Measurements from ENCODE around the gene KRTAP10-5. TPM values are rescaled to one million over a fixed set of nuclear protein-coding genes. Genes with fewer than 3 reads are reported as not detected.
A peak's percentile ranks its signal among the peaks of the same experiment; 100 is the strongest.
"Not testable (repeated sequence)": the region's sequence is repeated elsewhere in the genome, so short reads cannot be mapped to it uniquely, and the experiment has no call there.

The KRTAP10-5 gene
- total RNA-seq, 2 donors from 2014 or later: not detected

GRCh38 chr21:44615911-44616590, 35.6 kb upstream of the KRTAP10-5 start:
- Mint-ChIP-seq H3K4me1 (peaks cover 29% of the 10 kb centered on the region), H3K4me3 (peak overlapping the region; percentile 47), H3K27me3 (no peaks in the 10 kb centered on the region), H3K36me3 (ENCODE audit: low read depth) (peaks cover 5% of the 10 kb centered on the region), H3K27ac (peak overlapping the region; percentile 73)
- DNase-seq: no peak
- no peak for ATAC-seq
- no peaks in the 10 kb centered on the region for H3K9me3 ChIP-seq (ENCODE audit: control insufficient read depth, low read length, poor library complexity, severe bottlenecking)

DNA sequence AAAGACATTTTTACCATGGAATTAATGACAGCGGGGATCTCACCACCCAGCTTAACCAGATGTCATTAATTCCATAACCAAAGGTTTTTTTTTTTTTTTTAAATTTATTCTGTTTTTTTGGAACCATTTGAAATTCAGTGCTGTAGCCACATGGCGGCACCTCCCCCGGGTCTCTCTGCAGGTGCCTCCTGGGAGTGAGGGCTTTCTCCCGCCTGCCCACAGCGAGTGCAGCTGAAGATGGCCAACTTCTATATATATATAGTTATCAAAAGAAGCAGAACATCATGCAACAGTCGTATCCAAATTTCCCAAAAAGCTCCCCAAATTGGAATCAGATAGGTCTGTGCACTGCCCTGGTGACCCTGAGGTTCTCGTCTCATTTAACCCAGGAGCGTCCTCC, 35.1 kb upstream of the KRTAP10-5 start:
- DNase-seq: no peak
- no peak overlapping the region for H3K4me3 Mint-ChIP-seq
- H3K9me3 ChIP-seq (ENCODE audit: control insufficient read depth, low read length, poor library complexity, severe bottlenecking): no peaks in the 10 kb centered on the region
- ATAC-seq: no peak
- H3K4me1 Mint-ChIP-seq: peaks cover 29% of the 10 kb centered on the region
- H3K27ac Mint-ChIP-seq: peak overlapping the region; percentile 73
- peaks cover 5% of the 10 kb centered on the region for H3K36me3 Mint-ChIP-seq (ENCODE audit: low read depth)
- H3K27me3 Mint-ChIP-seq: no peaks in the 10 kb centered on the region

- H3K4me3 Mint-ChIP-seq: no peak overlapping the region
- peaks cover 5% of the 10 kb centered on the region for H3K36me3 Mint-ChIP-seq (ENCODE audit: low read depth)
- H3K27ac Mint-ChIP-seq: no peak overlapping the region
- no peaks in the 10 kb centered on the region for H3K27me3 Mint-ChIP-seq
- no peak for ATAC-seq
- DNase-seq: no peak
- peaks cover 28% of the 10 kb centered on the region for H3K4me1 Mint-ChIP-seq
- no peaks in the 10 kb centered on the region for H3K9me3 ChIP-seq (ENCODE audit: control insufficient read depth, low read length, poor library complexity, severe bottlenecking)
Observed at GRCh38 chr21:44614961-44615391, 34.6 kb upstream of the KRTAP10-5 start.

DNA sequence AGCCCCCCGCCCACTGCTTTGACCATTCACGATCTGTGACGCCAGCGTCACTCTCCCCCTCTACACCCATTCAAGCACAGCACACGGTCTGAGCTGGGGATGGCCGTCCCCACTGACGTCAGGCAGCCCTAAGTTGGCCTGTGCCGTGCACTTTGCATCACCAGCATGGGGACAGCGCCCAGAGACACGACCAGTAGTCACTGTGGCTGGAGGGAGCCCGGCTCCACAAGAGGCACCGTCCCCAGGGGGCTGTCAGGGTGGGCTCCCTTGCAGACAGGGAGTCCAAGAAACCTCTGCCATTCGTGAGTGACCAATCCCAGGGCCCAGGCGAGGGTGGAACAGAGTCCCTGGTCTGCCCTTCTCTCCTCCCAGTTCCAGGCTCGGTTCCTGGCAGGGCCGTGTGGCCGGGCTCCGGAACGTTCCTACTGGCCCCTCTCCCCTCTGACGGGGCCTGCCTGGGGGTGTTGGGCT, 33.8 kb upstream of the KRTAP10-5 start:
- no peaks in the 10 kb centered on the region for H3K9me3 ChIP-seq (ENCODE audit: control insufficient read depth, low read length, poor library complexity, severe bottlenecking)
- Mint-ChIP-seq H3K4me3 (no peak overlapping the region), H3K27ac (no peak overlapping the region), H3K4me1 (peaks cover 23% of the 10 kb centered on the region), H3K27me3 (no peaks in the 10 kb centered on the region), H3K36me3 (ENCODE audit: low read depth) (no peaks in the 10 kb centered on the region)
- ATAC-seq: no peak
- no peak for DNase-seq

DNA sequence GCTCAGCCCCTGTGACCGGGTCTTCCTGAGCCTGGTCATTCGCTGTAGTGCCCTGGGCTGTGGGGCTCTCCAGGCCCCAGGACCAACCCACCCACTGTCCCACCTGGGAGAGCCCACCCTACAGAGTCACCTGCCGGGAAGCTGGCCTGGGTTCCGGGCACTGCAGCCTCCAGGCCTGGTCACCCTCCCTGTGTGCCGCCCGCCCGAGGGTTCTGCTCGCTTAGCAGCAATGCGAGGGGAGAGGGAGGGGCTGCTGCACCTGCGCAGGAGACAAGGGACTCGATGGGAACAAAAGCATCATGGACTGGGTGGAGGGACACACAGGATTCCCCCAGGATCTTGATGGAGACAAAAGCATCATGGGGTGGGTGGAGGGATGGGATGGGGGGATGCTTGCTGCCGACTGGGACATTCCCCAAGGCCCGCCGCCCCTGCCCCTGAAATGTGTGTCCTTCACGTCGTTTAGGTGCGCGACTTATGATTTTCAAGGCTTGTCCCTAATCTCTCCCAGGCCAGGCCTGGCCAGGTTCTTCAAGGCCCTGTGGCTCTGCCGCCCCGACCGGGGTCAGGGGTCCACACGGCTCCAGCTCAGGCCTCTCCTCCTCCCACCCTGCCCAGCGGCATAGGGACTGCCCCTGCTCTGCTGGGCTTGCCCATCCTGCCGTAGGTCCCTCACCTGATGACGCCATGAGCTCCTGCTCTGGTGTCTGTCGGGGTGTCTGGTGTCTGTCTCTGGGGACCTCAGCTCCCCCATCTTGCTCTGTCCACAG, 33.2 kb upstream of the KRTAP10-5 start:
- DNase-seq (no peak), ATAC-seq (no peak)
- Mint-ChIP-seq H3K4me1 (peaks cover 17% of the 10 kb centered on the region), H3K27ac (no peak overlapping the region), H3K27me3 (no peaks in the 10 kb centered on the region), H3K4me3 (no peak overlapping the region), H3K36me3 (ENCODE audit: low read depth) (no peaks in the 10 kb centered on the region)
- no peaks in the 10 kb centered on the region for H3K9me3 ChIP-seq (ENCODE audit: control insufficient read depth, low read length, poor library complexity, severe bottlenecking)

GRCh38 chr21:44612669-44613229, 32.3 kb upstream of the KRTAP10-5 start:
- H3K9me3 ChIP-seq (ENCODE audit: control insufficient read depth, low read length, poor library complexity, severe bottlenecking): no peaks in the 10 kb centered on the region
- ATAC-seq (no peak), DNase-seq (no peak)
- Mint-ChIP-seq H3K27me3 (no peaks in the 10 kb centered on the region), H3K4me3 (no peak overlapping the region), H3K27ac (no peak overlapping the region), H3K36me3 (ENCODE audit: low read depth) (no peaks in the 10 kb centered on the region), H3K4me1 (peaks cover 13% of the 10 kb centered on the region)

GRCh38 chr21:44612029-44612486, 31.7 kb upstream of the KRTAP10-5 start, which contains the start of gene KRTAP10-8:
KRTAP10-8 (plus strand) TSS chr21:44612079; CDS start chr21:44612101, 22 bp downstream.
- Mint-ChIP-seq H3K4me3 (no peak within 1 kb of the TSS), H3K36me3 (ENCODE audit: low read depth) (no peaks in the 10 kb centered on the region), H3K4me1 (peaks cover 11% of the 10 kb centered on the region), H3K27me3 (no peaks in the 10 kb centered on the region), H3K27ac (no peak within 1 kb of the TSS)
- no peak for ATAC-seq
- H3K9me3 ChIP-seq (ENCODE audit: control insufficient read depth, low read length, poor library complexity, severe bottlenecking): no peaks in the 10 kb centered on the region
- no peak for DNase-seq

GRCh38 chr21:44611551-44611950, 31.1 kb upstream of the KRTAP10-5 start:
- H3K9me3 ChIP-seq (ENCODE audit: control insufficient read depth, low read length, poor library complexity, severe bottlenecking): no peaks in the 10 kb centered on the region
- no peaks in the 10 kb centered on the region for H3K27me3 Mint-ChIP-seq
- H3K36me3 Mint-ChIP-seq (ENCODE audit: low read depth): peaks cover 1% of the 10 kb centered on the region
- no peak overlapping the region for H3K27ac Mint-ChIP-seq
- DNase-seq (no peak), ATAC-seq (no peak)
- no peak overlapping the region for H3K4me3 Mint-ChIP-seq
- H3K4me1 Mint-ChIP-seq: peaks cover 10% of the 10 kb centered on the region

GRCh38 chr21:44610157-44610843, 29.9 kb upstream of the KRTAP10-5 start:
- not testable (repeated sequence) for DNase-seq; ATAC-seq; H3K4me3 Mint-ChIP-seq; H3K36me3 Mint-ChIP-seq (ENCODE audit: low read depth); H3K27me3 Mint-ChIP-seq; H3K9me3 ChIP-seq (ENCODE audit: control insufficient read depth, low read length, poor library complexity, severe bottlenecking); H3K4me1 Mint-ChIP-seq; H3K27ac Mint-ChIP-seq

DNA sequence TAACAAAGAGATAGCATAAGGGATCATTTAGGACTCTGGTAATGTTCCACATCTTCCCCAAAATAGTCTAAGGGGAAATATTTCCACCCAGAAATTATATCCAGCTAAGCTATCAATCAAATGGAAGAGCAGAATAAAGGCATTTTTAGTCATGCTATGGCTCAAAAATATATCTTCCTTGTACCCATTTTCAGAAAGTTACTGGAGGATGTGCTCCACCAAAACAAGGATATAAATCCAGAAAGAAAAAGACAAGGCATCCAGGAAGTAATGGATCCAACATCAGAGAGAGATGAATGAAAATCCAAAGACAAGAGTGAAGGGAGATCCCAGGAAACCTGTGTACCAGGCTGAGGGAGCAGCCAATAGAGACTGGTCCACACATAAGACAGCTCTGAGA, 28.8 kb upstream of the KRTAP10-5 start:
- Mint-ChIP-seq H3K4me1 (peaks cover 4% of the 10 kb centered on the region), H3K36me3 (ENCODE audit: low read depth) (peaks cover 2% of the 10 kb centered on the region), H3K27me3 (no peaks in the 10 kb centered on the region), H3K27ac (no peak overlapping the region), H3K4me3 (no peak overlapping the region)
- DNase-seq (no peak), ATAC-seq (no peak)
- H3K9me3 ChIP-seq (ENCODE audit: control insufficient read depth, low read length, poor library complexity, severe bottlenecking): peaks cover 2% of the 10 kb centered on the region

DNA sequence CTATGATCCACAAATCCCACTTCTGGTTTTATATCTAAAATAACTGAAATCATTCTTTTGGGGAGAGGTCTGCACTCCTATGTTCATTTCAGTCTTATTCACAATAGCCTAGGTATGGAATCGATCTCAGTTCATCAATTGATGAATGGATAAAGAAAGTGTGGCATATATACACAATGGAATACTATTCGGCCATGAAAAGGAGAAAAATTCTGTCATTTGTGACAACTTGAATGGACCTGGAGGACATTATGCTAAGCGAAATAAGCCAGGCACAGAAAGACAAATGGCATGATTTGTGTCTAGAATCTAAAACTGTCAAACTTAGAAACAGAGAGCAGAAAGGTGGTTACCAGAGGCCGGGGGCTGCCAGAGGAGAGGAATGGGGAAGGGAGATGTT, 26.1 kb upstream of the KRTAP10-5 start:
- Mint-ChIP-seq H3K4me3 (no peak overlapping the region), H3K27me3 (peaks cover 6% of the 10 kb centered on the region), H3K27ac (no peak overlapping the region), H3K36me3 (ENCODE audit: low read depth) (peaks cover 3% of the 10 kb centered on the region), H3K4me1 (peaks cover 4% of the 10 kb centered on the region)
- DNase-seq (no peak), ATAC-seq (no peak)
- peaks cover 2% of the 10 kb centered on the region for H3K9me3 ChIP-seq (ENCODE audit: control insufficient read depth, low read length, poor library complexity, severe bottlenecking)

DNA sequence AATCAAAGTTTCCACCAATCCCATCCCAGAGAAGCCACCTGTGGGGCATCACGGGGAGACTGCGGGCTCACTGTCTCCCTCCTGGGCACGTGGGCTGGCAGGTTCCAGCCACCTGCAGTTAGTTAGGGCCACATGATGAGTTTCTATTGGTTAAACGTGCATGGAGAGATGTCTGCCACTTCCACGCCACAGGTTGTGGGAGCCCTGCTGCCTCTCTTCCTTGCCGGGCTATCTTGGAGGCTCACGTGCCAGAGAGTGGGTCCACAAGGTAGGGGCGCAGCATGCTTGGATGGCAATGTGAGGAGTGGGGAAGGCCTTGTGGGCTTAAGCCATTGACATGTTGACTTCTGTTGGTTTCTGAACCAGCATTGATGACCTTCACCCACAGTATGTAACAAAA, 23.5 kb upstream of the KRTAP10-5 start:
- Mint-ChIP-seq H3K27me3 (peaks cover 12% of the 10 kb centered on the region), H3K27ac (no peak overlapping the region), H3K4me3 (no peak overlapping the region), H3K36me3 (ENCODE audit: low read depth) (peaks cover 4% of the 10 kb centered on the region), H3K4me1 (peaks cover 7% of the 10 kb centered on the region)
- no peak for DNase-seq
- H3K9me3 ChIP-seq (ENCODE audit: control insufficient read depth, low read length, poor library complexity, severe bottlenecking): peaks cover 2% of the 10 kb centered on the region
- ATAC-seq: no peak
